ENCODE data around the gene NOS2.

- TF ChIP-seq ZNF274 (IDR thresholded peaks at IDR 0.05; ENCODE audit: low read depth, low read length) (no peak), SUZ12 (IDR thresholded peaks at IDR 0.05; ENCODE audit: extremely low read depth, insufficient read depth, insufficient read length) (no peak)
These were observed 22.1 kb downstream of the NOS2 start for GRCh38 chr17:27778183-27778582.
